Measurements from ENCODE around the gene FN1.

Gene FN1

GRCh38 chr2:215465256-215465655, 29.4 kb upstream of the FN1 start:
- TF ChIP-seq TEAD4 (IDR thresholded peaks at IDR 0.05) = no peak
- TF ChIP-seq ZBTB7A (IDR thresholded peaks at IDR 0.05; ENCODE audit: low read depth) = no peak
- TF ChIP-seq FOXM1 (IDR thresholded peaks at IDR 0.05; ENCODE audit: borderline replicate concordance, low read depth) = no peak
- TF ChIP-seq CEBPB (IDR thresholded peaks at IDR 0.05) = no peak
- no peak for TF ChIP-seq EGR1 (IDR thresholded peaks at IDR 0.05)
- no peak for TF ChIP-seq RAD21 (IDR thresholded peaks at IDR 0.05; ENCODE audit: low read depth)
- TF ChIP-seq TAF1 (IDR thresholded peaks at IDR 0.05; ENCODE audit: low read depth) = no peak
- TF ChIP-seq USF1 (IDR thresholded peaks at IDR 0.05) = no peak
- no peak for TF ChIP-seq REST (IDR thresholded peaks at IDR 0.05; ENCODE audit: low read depth)
- TF ChIP-seq NFIC (IDR thresholded peaks at IDR 0.05) = no peak

- TF ChIP-seq YY1 (IDR thresholded peaks at IDR 0.05; ENCODE audit: low read depth) = no peak
- no peak for TF ChIP-seq MAX (IDR thresholded peaks at IDR 0.05)
- TF ChIP-seq ZBTB7A (IDR thresholded peaks at IDR 0.05; ENCODE audit: low read depth) = no peak
- TF ChIP-seq EGR1 (IDR thresholded peaks at IDR 0.05) = no peak
- no peak for TF ChIP-seq USF1 (IDR thresholded peaks at IDR 0.05)
- no peak for TF ChIP-seq TCF12 (IDR thresholded peaks at IDR 0.05; ENCODE audit: low read depth)
- no peak for TF ChIP-seq FOXM1 (IDR thresholded peaks at IDR 0.05; ENCODE audit: borderline replicate concordance, low read depth)
- no peak for TF ChIP-seq TAF1 (IDR thresholded peaks at IDR 0.05; ENCODE audit: low read depth)
Measured at GRCh38 chr2:215461836-215462532, 26.1 kb upstream of the FN1 start.

- TF ChIP-seq MAX (IDR thresholded peaks at IDR 0.05) (no peak), ZBTB7A (IDR thresholded peaks at IDR 0.05; ENCODE audit: low read depth) (no peak), YY1 (IDR thresholded peaks at IDR 0.05; ENCODE audit: low read depth) (no peak), REST (IDR thresholded peaks at IDR 0.05; ENCODE audit: low read depth) (no peak), CREB1 (IDR thresholded peaks at IDR 0.05; ENCODE audit: low read depth) (no peak), RAD21 (IDR thresholded peaks at IDR 0.05; ENCODE audit: low read depth) (no peak), CEBPB (IDR thresholded peaks at IDR 0.05) (no peak), EP300 (IDR thresholded peaks at IDR 0.05; ENCODE audit: borderline replicate concordance) (no peak), USF1 (IDR thresholded peaks at IDR 0.05) (no peak), NFIC (IDR thresholded peaks at IDR 0.05) (no peak), EGR1 (IDR thresholded peaks at IDR 0.05) (no peak), TCF12 (IDR thresholded peaks at IDR 0.05; ENCODE audit: low read depth) (no peak)
Measured at GRCh38 chr2:215460682-215461382, 25.0 kb upstream of the FN1 start.

- TF ChIP-seq CEBPB (IDR thresholded peaks at IDR 0.05) (no peak), TAF1 (IDR thresholded peaks at IDR 0.05; ENCODE audit: low read depth) (no peak), FOXM1 (IDR thresholded peaks at IDR 0.05; ENCODE audit: borderline replicate concordance, low read depth) (no peak), USF1 (IDR thresholded peaks at IDR 0.05) (no peak), NFIC (IDR thresholded peaks at IDR 0.05) (no peak), RAD21 (IDR thresholded peaks at IDR 0.05; ENCODE audit: low read depth) (no peak), TCF12 (IDR thresholded peaks at IDR 0.05; ENCODE audit: low read depth) (no peak), EGR1 (IDR thresholded peaks at IDR 0.05) (no peak), MAX (IDR thresholded peaks at IDR 0.05) (no peak), EP300 (IDR thresholded peaks at IDR 0.05; ENCODE audit: borderline replicate concordance) (no peak), REST (IDR thresholded peaks at IDR 0.05; ENCODE audit: low read depth) (no peak)
Measured at GRCh38 chr2:215455958-215456357, 20.1 kb upstream of the FN1 start.

All from Ishikawa (cell line).